ENCODE measurements around the gene LMTK3.
"Not testable (repeated sequence)": the region's sequence is repeated elsewhere in the genome, so short reads cannot be mapped to it uniquely, and the experiment has no call there.

The LMTK3 gene

DNA sequence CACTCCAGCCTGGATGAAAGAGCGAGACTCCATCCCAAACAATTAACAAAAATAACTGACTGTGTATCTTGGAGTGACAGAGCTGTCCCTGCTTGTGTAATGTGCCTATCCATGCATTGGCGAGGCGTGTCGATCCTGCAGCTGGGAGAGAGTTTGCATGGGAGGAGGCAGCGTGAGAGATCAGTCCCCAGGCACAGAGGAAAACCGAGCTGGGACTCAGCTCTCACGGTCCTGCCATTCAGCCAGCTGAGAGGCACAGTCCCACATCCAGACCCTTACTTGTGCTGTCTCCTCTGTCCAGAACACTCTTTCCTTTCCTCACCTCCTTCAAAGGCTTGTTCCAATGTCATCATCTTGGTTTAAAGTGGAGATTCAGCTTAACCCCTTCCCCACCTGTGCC, 28.5 kb upstream of the LMTK3 start:
- no peak for DNase-seq

DNA sequence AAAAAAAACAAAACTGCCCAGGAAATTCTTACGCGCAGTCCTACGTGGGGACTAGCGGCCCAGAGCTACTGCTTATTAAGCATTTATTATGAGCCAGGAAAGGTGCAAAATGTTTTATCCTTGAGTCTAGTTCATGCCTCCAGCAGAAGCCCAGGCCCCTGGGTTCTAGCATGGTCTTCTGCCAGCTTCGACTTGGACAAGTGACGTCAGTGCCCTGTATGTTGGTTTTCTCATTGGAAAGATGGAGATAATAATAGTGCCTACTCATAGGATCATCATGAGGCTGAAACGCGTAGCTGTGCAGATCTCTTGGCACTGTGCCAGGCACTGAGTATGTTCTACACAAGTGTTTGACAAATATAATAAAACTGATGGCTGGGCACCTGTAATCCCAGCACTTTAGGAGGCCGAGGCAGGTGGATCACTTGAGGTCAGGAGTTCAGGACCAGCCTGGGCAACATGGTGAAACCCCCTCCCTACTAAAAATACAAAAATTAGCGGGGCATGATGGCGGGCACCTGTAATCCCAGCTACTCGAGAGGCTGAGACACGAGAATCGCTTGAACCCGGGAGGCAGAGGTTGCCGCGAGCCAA, 28.0 kb upstream of the LMTK3 start:
- DNase-seq, result no peak

DNA sequence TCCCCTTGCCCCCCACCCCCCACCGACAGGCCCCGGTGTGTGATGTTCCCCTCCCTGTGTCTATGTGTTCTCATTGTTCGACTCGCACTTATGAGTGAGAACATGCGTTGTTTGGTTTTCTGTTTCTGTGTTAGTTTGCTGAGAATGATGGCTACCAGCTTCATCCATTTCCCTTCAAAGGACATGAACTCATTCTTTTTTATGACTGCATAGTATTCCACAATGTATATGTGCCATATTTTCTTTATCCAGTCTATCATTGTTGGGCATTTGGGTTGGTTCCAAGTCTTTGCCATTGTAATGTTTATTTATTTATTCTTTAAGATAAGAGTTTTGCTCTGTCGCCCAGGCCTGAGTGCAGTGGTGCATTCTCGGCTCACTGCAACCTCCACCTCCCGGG, 26.4 kb upstream of the LMTK3 start:
- DNase-seq, result not testable (repeated sequence)

DNA sequence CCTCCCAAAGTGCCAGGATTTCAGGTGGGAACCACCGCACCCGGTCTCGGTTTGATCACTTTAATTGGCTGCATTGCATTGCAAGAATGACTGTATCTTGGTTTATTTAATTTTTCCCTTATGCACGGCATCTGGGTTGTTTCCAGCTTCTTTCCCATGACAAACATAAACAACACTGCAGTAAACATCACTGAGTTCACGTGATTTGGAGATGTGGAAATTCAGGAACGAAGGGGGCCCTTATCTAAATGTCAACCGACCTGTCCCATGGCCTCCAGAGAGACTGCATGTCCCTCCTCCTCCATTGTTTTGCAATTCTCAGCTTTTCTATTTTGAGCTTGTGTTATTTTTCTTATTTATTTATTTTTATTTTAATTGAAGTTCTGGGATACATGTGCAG, 25.9 kb upstream of the LMTK3 start:
- no peak for DNase-seq

DNA sequence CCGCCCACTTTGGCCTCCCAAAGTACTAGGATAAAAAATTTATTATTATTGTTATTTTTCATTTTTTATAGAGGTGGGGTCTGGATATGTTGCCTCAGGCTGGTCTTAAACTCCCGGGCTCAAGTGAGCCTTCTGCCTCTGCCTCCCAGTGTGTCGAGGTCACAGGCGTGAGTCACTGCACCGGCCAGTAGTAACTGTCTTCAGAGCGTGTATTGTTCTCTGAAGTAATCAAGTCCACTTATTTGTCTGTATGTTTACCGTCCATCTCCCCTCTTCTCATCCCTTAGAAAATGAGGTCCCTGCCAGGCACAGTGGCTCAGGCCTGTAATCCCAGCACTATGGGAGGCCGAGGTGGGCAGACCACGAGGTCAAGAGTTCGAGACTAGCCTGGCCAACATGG, 22.1 kb upstream of the LMTK3 start:
- no peak for DNase-seq

DNA sequence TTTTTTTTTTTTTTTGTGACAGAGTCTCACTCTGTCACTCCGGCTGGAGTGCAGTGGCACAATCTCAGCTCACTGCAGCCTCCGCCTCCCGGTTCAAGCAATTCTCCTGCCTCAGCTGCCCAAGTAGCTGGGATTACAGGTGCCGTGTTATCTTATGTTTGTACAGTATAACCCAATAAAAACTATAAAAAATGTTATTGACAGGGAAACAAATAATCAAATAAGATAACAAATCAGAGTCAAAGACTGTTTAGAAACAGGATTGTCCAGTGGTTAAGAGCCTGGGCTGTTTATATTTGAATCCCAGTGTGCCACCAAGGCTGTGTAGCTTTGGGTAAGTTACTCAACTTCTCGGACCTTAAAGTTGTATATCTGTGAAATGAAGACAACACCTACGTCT, 19.1 kb upstream of the LMTK3 start:
- DNase-seq, result no peak

DNA sequence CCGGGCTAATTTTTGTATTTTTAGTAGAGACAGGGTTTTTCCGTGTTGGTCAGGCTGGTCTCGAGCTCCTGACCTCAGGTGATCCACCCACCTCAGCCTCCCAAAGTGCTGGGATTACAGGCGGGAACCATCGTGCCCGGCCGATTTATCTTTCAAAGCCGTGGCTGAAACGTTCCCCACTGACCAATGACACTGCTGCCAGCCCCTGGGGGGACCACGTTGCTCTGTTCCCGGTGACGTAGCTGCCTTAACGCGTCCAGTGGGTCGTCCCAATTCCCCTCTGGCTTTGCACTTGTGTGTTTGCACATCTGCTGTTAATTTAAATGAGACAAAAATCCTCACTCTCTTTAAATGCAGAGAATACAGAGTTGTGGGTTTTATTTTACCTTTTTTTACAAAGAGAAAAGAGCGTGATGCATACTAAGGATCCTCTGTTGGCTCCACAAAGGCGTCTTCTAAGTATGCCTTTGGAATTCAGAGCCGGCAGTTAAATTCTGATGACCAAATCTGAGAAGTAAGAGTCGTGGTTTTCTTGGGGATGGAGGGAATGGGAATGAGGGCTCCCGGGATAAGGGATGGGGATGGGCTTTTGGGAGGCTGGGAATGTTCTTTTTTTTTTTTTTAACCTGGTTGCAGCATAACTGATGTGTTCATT, 18.6 kb upstream of the LMTK3 start:
- no peak for DNase-seq

DNA sequence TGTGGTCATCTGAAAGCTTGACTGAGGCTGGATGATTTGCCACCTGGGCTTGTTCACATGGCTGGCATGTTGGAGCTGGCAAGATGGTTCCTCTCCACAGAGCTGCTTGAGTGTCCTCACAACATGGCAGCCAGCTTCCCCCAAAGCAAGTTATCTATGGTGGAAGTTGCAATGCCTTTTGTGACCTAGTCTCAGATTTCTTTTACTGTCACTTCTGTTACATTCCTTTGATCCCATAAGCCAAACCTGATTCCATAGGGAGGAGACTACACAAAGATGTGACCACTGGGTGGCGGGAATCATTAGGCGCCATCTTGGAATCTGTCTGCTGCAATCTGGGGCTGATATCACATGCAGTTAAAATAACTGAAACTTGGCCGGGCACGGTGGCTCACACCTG, 17.5 kb upstream of the LMTK3 start:
- no peak for DNase-seq

DNA sequence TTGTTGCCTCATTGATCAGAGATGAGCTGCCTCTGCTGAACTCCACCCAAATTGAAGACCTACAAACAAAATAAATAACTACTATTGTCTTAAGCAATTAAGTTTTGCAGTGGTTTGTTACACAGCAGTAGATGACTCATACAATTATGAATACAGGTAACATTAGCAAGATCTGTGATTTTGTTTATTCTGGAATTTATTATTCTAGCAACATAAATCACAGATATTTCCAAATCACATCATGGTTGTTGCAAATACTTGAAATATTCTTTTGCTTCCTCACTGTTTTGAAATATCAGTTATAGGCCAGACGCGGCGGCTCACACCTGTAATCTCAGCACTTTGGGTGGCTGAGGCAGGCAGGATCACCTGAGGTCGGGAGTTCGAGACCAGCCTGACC, 13.1 kb upstream of the LMTK3 start:
- no peak for DNase-seq

DNA sequence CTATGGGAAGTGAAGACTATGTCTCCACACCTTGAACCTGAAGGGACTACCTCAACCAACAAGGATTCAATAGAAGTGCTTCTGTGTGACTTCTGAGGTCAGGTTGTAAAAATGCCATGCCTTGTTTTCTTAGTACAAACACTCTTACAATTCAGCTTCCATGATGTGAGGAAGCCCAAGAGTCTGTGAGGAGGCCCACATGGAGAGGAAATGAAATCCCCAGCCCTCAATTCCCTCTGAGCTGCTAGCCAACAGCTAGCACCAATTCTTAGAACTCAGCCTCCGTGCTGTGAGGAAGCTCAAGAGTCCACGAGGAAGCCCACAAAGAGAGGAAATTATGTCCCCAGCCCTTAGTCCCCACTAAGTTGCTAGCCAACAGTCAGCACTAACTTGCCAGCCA, 12.6 kb upstream of the LMTK3 start:
- no peak for DNase-seq

DNA sequence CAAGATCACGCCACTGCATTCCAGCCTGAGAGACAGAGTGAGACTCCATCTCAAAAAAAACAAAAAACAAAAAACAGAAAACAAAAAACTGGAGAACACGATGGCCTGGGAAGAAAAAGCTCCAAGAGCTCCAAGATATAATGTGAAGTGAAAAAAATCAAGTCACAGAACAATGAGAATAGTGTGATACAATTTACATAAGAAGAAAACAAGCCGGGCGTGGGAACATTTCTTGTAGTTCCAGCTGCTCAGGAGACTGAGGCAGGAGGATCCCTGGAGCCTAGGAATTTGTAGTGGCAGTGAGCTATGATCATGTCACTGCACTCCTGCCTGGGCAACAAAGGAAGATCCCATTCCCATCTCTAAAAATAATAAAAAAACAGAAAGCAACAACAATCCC, 8.5 kb upstream of the LMTK3 start:
- no peak for DNase-seq

DNA sequence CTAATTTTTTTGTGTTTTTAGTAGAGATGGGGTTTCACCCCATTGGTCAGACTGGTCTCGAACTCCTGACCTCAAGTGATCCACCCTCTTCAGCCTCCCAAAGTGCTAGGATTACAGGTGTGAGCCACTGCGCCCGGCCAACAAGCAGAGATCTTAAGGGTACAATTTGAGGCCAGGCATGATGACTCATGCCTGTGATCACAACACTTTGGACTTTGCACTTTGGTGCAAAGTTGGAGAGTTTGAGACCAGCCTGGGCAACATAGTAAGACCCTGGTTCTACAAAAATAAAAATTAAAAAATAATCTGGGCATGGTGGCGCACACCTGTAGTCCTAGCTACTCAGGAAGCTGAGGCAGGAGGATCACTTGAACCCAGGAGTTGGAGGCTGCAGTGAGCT, 7.8 kb upstream of the LMTK3 start:
- DNase-seq, result not testable (repeated sequence)

DNA sequence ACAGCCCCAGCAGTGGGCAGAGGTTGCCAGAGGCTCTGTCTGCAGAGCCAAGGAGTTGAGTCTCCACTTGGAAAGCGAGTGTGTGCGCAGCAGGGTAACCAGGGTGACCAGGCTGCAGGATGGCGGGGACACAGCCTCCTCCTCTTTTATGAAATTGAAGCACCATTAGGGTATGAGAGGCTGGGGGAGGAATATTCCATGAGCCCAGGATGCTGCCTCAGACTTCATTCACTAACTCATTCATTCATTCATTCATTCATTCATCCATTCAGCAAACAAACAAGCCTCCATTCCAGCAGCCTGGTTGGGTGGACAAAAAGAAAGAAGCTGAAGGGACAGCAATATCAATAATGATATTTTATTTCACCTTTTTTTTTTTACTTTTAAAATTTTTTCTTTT, 6.6 kb upstream of the LMTK3 start:
- no peak for DNase-seq

DNA sequence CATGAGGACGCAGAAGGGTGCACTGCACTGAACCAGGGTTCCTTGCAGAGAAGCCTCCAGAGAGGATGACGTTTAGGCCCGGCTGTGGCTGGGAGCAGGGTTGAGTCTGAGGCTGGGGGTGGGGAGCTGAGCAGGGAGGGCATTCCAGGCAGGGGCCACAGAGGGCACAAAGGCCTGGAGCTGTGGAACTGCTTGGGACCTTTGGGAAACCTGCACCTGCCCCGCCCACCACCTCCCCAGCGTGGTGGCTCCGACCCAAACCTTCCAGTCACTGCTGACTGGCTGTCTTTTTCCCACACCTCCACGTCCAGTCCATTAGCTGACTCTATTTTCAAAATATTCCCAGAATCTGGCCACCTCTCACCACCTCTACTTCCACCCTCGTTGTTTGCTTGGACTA, 4.9 kb upstream of the LMTK3 start:
- DNase-seq, result no peak

DNA sequence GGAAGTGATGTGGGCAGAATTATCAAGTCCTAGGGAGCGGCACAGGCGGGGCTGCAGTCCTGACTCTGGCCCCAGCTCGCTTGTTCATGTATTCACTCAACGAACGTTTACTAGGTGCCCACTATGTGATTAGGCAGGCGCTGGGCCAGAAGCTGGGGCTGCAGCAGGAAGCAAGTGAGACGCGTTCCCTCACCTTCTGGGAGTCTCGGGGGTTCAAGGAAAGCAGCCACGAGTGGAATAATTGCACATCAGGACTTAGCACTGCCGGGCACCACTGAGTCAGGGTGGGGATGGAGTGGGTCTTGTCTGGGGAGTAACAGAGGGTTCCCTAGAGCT, 2.5 kb upstream of the LMTK3 start:
- no peak for DNase-seq

DNA sequence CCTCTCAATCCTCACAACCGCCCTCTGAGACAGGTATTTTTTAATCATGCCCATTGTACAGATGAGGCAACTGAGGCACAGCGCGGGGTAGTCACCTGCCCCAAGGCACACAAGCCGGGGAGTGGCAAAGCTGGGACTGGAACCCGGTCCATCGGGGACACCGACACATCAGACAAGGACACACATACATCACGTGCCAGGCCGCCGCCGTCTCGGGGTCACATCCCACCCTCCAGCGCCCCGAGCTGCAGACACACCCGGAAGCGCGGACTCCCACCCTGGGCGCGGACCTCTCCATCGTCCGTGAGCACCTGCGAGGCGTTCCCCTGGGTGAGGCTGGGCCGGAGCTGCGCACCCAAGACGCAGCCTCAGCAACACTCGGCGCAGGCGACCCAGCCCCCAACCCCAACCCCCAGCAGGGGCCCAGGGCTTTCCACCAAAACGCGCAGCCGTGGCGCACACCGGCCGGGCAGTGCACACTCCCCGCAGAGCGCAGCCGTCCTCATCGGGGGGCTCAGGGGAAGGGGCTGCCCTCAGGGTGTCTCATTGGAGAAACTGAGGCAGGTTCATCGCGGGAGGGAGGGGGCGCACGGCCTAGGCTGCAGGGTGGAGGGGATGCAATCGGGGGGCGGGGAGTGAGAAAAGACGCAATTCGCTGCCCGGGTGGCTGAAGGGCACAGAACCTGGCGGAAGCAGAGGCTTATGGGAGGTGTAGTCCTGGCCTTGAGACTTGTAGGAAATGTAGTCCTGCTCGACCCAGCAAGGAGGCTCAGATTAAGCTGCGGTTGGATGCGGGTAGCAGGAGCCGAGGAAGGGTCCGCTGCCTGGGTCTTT, 1.9 kb upstream of the LMTK3 start:
- DNase-seq, result peak; percentile 82

DNA sequence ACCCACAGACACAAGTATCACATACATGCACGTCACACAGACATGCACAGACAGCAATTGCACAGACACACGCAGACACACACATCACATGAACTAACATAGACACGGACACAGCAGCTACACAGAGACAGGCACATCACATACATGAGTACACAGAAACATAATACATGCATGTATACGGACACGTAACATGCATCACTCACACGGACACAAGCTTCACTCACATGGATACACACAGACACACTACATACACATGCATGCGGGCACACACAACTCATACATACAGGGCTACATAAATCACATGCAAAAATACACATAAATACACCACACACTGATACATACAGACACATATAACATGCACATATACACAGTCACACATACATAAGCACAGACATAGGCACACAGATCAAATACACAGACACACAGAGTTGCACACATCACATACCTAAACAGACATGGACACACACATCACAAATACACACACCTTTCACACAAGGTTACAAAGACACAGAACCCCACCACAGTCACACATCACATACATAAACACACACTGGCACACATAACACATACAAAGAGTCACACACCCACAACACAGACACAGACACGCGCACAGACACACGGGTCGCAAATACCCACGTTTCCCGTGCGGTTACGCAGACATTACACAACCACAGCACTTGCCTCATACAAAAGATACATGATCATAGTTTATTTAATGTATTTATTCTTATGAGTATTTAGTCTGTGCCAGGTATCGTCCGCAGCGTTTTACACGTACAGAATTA, 1.1 kb upstream of the LMTK3 start:
- no peak for DNase-seq

DNA sequence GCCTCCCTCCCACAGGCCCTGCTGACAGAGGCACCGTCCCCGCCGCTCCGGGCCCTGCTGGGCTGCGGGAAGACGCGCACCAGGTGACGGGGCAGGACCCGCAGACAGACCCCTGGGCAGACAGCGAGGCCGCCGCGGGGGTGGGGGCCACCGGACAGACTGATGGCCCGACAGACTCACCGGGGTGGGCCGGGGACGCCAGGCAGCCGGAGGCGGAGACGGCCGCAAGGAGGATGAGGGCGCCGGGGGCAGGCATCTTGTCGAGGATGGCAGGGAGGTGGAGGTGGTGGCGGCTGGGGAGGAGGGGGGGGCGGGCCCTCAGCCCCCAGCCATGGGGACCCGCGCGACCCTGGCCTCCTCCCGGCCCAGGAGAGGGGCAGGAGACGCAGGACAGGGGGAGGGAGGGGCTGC, 309 bp downstream of the LMTK3 start:
- peak; percentile 67 for DNase-seq

DNA sequence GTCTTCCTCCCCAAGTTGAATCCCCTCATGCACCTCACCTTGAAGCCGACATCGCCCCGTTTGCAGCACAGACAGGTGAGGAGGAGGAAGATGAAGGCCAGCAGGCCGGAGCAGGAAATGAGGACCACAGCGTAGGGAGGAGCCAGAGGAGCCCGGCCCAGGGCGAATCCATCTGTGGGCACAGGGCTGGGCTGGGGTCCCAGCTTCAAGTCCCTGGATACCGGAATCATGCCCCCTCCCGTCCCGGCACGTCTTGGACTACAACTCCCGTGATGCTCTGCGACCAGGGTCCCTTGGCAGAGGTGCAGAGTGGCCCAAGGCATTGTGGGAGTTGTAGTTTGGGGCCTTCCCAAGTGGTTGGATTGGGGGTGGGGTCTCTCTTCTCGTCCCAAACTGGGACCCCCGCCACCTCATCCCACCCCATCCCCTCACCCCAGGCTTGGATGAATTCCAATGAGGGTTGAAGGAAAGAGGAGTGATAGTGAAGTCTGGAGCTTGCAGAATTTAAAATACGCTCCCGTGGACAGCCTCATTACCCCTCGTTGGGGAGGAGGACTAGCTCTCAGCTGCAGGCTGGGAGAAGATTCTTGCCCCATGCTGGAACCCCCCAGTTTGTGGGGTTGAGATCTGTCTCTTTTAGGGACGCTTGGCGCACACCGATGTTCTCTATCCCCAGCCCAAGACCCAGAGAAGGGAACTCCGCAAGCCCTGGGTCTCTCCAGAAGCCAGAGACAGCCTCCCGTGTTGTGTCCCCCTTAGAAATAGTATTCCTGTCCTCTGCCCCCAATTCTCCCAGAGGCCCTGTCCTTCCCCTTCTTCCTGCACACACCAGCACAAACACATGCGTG, 990 bp downstream of the LMTK3 start:
- DNase-seq, result peak; percentile 87

DNA sequence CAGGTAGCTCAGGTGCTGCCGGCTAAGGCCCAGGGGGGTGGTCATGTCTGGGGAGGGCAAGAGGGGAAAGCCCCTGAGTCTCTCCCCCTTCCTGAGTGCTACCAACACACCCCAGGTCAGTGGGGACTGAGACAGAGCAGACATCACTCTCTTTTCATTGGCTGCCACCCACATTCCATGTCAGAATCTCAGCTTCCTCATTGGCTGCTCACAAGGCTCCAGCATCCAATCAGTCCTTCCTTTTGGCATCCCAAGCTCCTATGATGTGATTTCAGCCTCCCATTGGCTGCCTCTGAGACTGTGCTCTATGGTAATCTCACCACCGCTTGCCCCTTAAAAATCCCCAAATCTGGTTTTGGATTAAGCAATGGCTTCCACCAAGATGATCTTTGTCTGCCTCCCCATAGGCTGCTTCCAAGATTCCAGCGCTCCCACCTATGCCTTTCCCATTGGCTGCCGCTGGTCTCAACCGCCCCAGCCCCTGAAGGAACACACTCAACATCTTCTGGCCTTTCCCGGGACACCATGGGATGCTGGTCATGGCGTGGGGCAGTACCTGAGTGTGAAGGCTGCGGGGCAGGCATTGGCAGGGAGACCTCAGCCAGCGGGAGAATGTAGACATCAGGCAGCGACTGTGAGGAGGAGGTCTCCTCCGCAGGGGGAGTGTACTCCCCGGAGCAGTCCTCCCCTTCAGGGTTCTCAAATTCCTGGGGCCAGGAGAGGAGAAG, 2.0 kb downstream of the LMTK3 start:
- DNase-seq, result no peak

DNA sequence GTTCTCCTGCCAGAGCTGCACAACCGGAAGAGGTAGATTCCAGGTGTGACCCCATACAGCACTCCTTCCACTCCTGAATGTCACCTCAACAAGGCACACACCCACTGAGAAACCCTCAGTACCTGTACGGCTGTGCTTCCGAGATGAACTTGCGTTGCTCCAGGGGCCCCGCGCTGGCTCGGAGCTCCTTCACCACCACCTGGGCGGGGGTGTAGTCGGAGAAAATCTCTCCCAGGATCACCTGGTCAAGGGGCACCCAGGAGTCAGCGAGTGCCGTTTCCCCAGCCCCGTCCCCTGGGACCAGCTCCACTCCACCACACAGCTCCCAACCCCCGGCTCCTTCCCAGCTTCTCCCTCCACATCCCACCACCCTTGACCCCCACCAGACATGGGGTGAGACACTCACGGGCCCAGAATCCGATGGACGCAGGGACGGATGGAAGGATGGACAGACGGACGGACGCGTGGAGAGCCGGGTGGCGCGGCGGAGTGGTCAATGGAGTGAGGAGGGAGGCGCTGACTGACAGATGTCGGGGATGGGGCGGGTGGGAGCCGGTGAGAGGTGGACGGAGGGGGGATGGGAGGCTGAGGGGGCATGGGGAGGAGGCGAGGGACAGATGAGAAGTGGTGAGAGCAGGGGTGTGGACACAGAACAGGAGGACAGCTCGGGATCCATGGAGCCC, 2.8 kb downstream of the LMTK3 start:
- no peak for DNase-seq

Data from activated CD8-positive, alpha-beta memory T cell treated with anti-CD3 and anti-CD28 coated beads, Interleukin-2, amount 50 U/mL, for 48 hours (primary cell).